ENCODE measurements around the gene FGF12.

FGF12 gene

DNA sequence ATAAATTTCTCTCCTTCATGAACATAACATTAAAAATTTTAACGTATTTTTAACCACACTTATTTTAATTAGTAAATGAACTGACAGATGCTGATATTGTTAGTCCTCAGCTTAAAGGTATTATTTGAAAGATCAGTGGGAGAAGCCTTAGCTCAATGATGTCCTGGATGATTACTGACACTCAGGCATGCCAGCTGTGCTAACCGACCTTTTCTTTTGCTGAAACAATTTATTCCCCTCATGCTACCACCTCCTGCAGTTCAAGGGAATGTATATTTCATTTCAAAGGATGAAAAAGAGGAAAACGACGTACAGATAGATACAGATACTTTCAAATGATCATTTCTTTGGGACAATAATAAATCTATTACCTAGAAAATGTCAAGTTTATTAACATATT, 620.8 kb downstream of the FGF12 start:
- H3K9me2 ChIP-seq (replicated peaks; ENCODE audit: control insufficient read depth, low read length) = no peaks in the 10 kb centered on the region
- no peaks in the 10 kb centered on the region for H4K20me1 ChIP-seq (ENCODE audit: control insufficient read depth, insufficient read depth, low read depth, low read length)
- H3K4me3 ChIP-seq (ENCODE audit: low read length) = no peak overlapping the region
- no peaks in the 10 kb centered on the region for H3K36me3 ChIP-seq (ENCODE audit: control insufficient read depth, low read length)
- H3F3A ChIP-seq (ENCODE audit: control insufficient read depth, insufficient read depth) = no peaks in the 10 kb centered on the region
- no peak overlapping the region for H3K4me2 ChIP-seq (ENCODE audit: low read length)
- no peaks in the 10 kb centered on the region for H3K4me1 ChIP-seq (ENCODE audit: control insufficient read depth, low read length)
- H3K27me3 ChIP-seq (ENCODE audit: control insufficient read depth, low read length) = no peaks in the 10 kb centered on the region
- no peaks in the 10 kb centered on the region for H3K79me2 ChIP-seq (ENCODE audit: control insufficient read depth, low read length)
- TF ChIP-seq EZH2phosphoT487 (IDR thresholded peaks at IDR 0.05; ENCODE audit: borderline replicate concordance, low read length) (no peak), CTCF (IDR thresholded peaks at IDR 0.05; ENCODE audit: low read depth, low read length, poor library complexity, severe bottlenecking) (no peak)
- no peak overlapping the region for H3K27ac ChIP-seq (ENCODE audit: low read depth, low read length)
- H3K9me3 ChIP-seq (ENCODE audit: control insufficient read depth, insufficient read depth, low read length) = no peaks in the 10 kb centered on the region

- Histone ChIP-seq H3K27ac (ENCODE audit: low read depth, low read length) (no peak overlapping the region), H3K4me3 (ENCODE audit: low read length) (no peak overlapping the region), H3K36me3 (ENCODE audit: control insufficient read depth, low read length) (no peaks in the 10 kb centered on the region), H3K4me2 (ENCODE audit: low read length) (no peak overlapping the region), H3K79me2 (ENCODE audit: control insufficient read depth, low read length) (no peaks in the 10 kb centered on the region), H3K9me3 (ENCODE audit: control insufficient read depth, insufficient read depth, low read length) (no peaks in the 10 kb centered on the region), H3F3A (ENCODE audit: control insufficient read depth, insufficient read depth) (no peaks in the 10 kb centered on the region), H3K4me1 (ENCODE audit: control insufficient read depth, low read length) (peaks cover 14% of the 10 kb centered on the region), H3K9me2 (replicated peaks; ENCODE audit: control insufficient read depth, low read length) (no peaks in the 10 kb centered on the region), H4K20me1 (ENCODE audit: control insufficient read depth, insufficient read depth, low read depth, low read length) (no peaks in the 10 kb centered on the region), H3K27me3 (ENCODE audit: control insufficient read depth, low read length) (no peaks in the 10 kb centered on the region)
- TF ChIP-seq EZH2phosphoT487 (IDR thresholded peaks at IDR 0.05; ENCODE audit: borderline replicate concordance, low read length) = no peak
- no peak for TF ChIP-seq CTCF (IDR thresholded peaks at IDR 0.05; ENCODE audit: low read depth, low read length, poor library complexity, severe bottlenecking)
These were observed 634.8 kb downstream of the FGF12 start for GRCh38 chr3:192092388-192093005.

- Histone ChIP-seq H3K27ac (ENCODE audit: low read depth, low read length) (no peak overlapping the region), H3K36me3 (ENCODE audit: control insufficient read depth, low read length) (no peaks in the 10 kb centered on the region)
These were observed 635.5 kb downstream of the FGF12 start for GRCh38 chr3:192091831-192092230.

More at GRCh38 chr3:192091831-192092230, 635.5 kb downstream of the FGF12 start:
- Histone ChIP-seq H3K4me1 (ENCODE audit: control insufficient read depth, low read length) (peaks cover 14% of the 10 kb centered on the region), H3K79me2 (ENCODE audit: control insufficient read depth, low read length) (no peaks in the 10 kb centered on the region), H3K9me2 (replicated peaks; ENCODE audit: control insufficient read depth, low read length) (no peaks in the 10 kb centered on the region), H4K20me1 (ENCODE audit: control insufficient read depth, insufficient read depth, low read depth, low read length) (no peaks in the 10 kb centered on the region), H3K9me3 (ENCODE audit: control insufficient read depth, insufficient read depth, low read length) (no peaks in the 10 kb centered on the region), H3F3A (ENCODE audit: control insufficient read depth, insufficient read depth) (no peaks in the 10 kb centered on the region), H3K4me2 (ENCODE audit: low read length) (no peak overlapping the region), H3K4me3 (ENCODE audit: low read length) (no peak overlapping the region), H3K27me3 (ENCODE audit: control insufficient read depth, low read length) (no peaks in the 10 kb centered on the region)
- TF ChIP-seq CTCF (IDR thresholded peaks at IDR 0.05; ENCODE audit: low read depth, low read length, poor library complexity, severe bottlenecking) (no peak), EZH2phosphoT487 (IDR thresholded peaks at IDR 0.05; ENCODE audit: borderline replicate concordance, low read length) (no peak)

All from DOHH2 (cell line).